Measurements from ENCODE around the gene PDE10A. TPM values are rescaled to one million over a fixed set of nuclear protein-coding genes. Genes with fewer than 3 reads are reported as not detected.

PDE10A gene
- total RNA-seq, 1 donor: 12.7 TPM

- no peak for DNase-seq (ENCODE audit: low read depth)
- no peak overlapping the region for H3K4me3 ChIP-seq (ENCODE audit: low read depth, low read length)
- TF ChIP-seq, protein P1, sequence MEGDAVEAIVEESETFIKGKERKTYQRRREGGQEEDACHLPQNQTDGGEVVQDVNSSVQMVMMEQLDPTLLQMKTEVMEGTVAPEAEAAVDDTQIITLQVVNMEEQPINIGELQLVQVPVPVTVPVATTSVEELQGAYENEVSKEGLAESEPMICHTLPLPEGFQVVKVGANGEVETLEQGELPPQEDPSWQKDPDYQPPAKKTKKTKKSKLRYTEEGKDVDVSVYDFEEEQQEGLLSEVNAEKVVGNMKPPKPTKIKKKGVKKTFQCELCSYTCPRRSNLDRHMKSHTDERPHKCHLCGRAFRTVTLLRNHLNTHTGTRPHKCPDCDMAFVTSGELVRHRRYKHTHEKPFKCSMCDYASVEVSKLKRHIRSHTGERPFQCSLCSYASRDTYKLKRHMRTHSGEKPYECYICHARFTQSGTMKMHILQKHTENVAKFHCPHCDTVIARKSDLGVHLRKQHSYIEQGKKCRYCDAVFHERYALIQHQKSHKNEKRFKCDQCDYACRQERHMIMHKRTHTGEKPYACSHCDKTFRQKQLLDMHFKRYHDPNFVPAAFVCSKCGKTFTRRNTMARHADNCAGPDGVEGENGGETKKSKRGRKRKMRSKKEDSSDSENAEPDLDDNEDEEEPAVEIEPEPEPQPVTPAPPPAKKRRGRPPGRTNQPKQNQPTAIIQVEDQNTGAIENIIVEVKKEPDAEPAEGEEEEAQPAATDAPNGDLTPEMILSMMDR (IDR thresholded peaks at IDR 0.05; ENCODE audit: insufficient read depth, low read length): no peak
These were observed 317.3 kb downstream of the PDE10A start for GRCh38 chr6:165345700-165346099.

DNA sequence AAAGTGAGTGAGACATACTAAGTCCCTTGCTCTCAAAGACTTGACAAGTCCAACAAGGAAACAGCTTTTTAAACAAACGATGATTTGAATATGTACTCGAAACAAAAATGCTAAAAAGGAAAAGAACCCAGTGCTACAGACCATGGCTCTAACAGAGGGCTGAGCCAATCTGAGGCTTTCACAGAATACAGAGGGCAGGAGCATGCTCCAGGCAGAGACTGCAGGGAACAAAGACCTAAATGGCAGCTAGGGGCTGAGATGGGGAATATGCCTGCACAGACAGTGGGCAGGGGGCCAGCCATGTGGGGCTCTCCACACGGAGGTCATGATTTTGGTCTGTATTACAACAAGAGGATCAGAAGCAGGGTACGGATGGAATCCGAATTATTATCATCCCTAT is 322.5 kb downstream of the PDE10A start:
- TF ChIP-seq, protein P1 (IDR thresholded peaks at IDR 0.05; ENCODE audit: insufficient read depth, low read length): no peak
- no peak for DNase-seq (ENCODE audit: low read depth)
- H3K4me3 ChIP-seq (ENCODE audit: low read depth, low read length): no peak overlapping the region

DNA sequence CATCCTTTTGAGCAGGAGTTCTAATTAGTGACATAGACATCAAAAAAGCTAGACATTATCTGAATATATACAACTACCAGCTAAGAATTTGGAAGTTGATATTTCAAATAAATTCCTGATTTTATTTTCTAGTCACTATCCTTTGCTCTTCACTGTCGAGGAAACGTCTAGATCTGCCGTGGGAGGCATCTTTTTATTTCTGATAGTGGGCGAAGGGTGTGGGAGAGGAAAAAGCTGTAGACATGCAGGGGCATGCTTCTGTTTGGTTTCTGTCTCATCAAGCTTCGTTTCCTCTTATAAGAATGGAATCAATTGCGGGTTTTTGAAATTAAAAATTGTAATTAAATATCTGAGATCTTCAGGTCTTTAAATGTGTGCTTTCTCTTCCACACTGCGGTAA is 337.4 kb downstream of the PDE10A start:
- DNase-seq (ENCODE audit: low read depth): no peak
- no peak overlapping the region for H3K4me3 ChIP-seq (ENCODE audit: low read depth, low read length)
- TF ChIP-seq, protein P1 (IDR thresholded peaks at IDR 0.05; ENCODE audit: insufficient read depth, low read length): no peak

DNA sequence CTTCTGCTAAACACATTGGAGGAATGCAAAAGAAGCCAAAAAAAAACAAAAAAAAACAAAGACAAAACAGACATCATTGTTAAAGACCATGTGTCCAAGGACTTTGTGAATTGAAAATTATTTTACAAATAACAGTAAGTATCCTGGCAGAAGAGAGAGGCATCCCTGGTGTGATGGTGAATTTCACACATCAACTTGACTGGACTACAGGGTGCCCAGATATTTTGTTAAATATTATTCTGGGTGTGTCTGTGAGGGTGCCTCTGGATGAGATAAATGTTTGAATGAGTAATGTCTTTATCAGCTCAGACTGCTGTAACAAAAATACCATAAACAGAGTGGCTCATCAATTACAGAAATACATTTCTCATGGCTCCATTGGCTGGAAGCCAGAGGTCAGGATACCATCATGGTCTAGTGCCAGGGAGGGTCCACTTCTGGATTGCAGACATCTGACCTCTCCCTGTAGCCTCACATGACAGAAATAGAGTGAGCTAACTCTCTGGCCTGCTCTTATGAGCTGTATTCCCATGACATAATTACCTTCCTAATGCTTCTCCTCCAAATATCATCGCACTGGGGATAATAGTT is 341.4 kb downstream of the PDE10A start:
- no peak overlapping the region for H3K4me3 ChIP-seq (ENCODE audit: low read depth, low read length)
- TF ChIP-seq, protein P1 (IDR thresholded peaks at IDR 0.05; ENCODE audit: insufficient read depth, low read length): no peak
- no peak for DNase-seq (ENCODE audit: low read depth)

DNA sequence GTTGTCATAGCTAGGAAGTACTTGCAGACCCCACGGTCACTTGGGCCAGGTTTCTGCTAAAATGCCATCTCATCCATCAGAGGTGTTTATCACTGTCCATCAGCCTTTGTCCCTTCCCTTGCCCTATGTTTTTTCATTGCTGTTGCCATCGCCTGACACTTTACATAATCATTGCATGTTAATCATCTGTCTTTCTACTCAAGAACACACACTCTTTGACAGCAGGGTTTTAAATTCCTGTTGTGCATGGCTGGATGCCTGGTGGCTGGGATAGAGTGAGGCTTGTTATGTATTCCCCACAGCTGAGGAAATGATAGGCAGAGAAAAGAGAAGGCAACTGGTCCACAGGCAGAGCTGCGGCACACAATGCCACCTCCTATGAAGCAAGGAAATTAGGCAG is 341.9 kb downstream of the PDE10A start:
- DNase-seq (ENCODE audit: low read depth): no peak
- TF ChIP-seq, protein P1 (IDR thresholded peaks at IDR 0.05; ENCODE audit: insufficient read depth, low read length): no peak
- no peak overlapping the region for H3K4me3 ChIP-seq (ENCODE audit: low read depth, low read length)

DNA sequence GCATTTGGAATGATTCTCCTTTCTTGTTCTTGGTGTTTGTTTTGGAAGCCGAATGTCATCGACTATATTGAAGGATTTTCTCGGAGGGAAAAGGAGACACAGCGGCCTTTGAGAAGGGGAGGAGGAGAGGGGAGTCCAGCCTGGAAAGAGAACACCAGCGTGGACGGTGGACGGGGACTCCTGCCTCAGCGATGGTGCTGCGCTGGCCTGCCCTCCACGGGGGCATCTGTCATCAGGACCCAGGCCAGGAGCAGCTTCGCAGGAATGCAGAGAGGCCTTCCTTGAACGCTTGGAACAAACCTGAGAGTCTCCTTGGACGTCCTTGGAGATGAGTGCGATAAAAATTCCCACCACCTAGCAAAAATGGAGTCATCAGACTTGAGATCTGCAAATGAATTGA is 345.3 kb downstream of the PDE10A start:
- TF ChIP-seq, protein P1 (IDR thresholded peaks at IDR 0.05; ENCODE audit: insufficient read depth, low read length): no peak
- H3K4me3 ChIP-seq (ENCODE audit: low read depth, low read length): no peak overlapping the region
- no peak for DNase-seq (ENCODE audit: low read depth)

Data from fibroblast of the aortic adventitia (primary cell).